Stimulated activated CD8-positive, alpha-beta memory T cell treated with anti-CD3 and anti-CD28 coated beads, Interleukin-12 subunit alpha, Interleukin-12 subunit beta, amount 100 ng/mL, for 1 hour (primary cell): ENCODE measurements around the gene ACO2.
"Not testable (repeated sequence)": the region's sequence is repeated elsewhere in the genome, so short reads cannot be mapped to it uniquely, and the experiment has no call there.

Source experiments
- DNase-seq: peaks from one replicate; pipeline ENCODE4 v3.0.0-alpha.2; 2020; ENCODE audit warnings: low read depth

The ACO2 gene

DNA sequence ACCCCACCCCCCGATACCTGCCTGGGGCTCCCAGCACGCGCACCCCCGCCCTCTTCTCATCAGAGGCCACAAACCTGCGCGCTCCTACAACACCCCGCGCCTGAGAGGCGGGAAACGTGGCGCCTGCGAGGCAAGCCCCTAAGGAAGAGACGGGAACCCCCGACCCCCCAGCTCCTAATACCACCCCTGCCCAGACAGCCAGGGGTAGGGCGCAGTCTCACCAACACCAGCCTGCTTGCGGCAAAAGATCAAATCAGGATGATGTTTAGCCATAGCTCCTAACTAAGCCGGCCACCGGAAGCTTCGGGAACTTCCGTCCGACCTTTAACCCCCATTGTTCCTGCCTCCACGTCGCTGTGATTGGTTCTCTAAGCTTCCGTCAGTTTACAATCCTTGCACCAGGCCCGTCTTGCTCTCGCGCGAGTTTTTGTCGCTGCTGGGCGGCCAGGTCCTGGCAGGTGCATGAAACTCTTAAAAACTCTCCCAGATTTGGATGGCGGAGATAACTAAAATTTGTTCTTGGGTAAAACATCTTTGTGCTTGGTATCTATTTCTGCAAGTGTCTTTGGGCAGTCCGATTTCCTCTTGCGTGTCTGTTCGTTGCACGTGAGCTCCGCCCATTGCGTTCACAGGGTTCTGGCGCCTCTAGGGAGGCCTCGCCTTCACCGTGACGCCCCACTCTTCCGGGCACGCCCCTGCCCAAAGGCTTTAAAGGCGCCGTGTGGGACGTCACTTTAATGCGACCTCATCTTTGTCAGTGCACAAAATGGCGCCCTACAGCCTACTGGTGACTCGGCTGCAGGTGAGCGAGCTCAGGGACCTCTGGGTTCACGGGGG lies at the start of gene ACO2, which contains the start of gene PHF5A:
ACO2 (plus strand) TSS at position 737 of the 837 bp plus-strand sequence; CDS start at position 767, 30 bp downstream.
PHF5A (minus strand) TSS at position 312 of the 837 bp plus-strand sequence; CDS start at position 273, 39 bp downstream.
- peak; percentile 98 for DNase-seq

DNA sequence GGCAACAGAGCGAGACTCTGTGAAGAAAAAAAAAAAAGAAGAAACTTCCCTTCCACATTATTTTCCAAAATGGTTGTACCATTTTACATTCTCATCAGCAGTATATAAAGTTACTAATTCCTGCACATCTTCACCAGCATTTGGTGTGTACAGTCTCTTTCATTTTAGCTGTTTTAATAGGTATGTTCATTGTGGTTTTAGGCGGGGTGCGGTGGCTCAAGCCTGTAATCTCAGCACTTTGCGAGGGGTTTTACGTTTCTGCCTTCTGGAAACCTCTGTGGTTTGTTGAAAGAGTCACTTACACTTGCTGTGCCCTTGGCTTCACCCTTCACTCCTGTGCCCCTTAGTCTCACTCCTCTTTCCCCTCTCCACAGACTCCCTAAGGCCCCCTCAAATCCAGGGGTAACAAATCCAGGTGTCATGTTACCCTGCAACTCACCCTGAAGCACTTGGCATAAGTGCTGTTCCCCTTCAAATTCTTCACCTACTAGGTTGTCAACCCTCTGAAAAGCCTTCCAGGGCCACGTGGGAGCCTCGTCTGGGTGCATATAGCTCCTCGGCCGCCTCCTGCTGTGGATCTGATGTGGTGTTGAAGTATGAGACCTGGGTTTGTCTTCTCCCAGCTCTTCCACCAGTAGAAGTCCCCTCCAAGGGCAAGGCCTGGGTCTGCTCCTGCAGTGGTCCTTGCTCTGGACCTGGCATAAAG lies 43.1 kb upstream of the ACO2 start:
- DNase-seq, result no peak

DNA sequence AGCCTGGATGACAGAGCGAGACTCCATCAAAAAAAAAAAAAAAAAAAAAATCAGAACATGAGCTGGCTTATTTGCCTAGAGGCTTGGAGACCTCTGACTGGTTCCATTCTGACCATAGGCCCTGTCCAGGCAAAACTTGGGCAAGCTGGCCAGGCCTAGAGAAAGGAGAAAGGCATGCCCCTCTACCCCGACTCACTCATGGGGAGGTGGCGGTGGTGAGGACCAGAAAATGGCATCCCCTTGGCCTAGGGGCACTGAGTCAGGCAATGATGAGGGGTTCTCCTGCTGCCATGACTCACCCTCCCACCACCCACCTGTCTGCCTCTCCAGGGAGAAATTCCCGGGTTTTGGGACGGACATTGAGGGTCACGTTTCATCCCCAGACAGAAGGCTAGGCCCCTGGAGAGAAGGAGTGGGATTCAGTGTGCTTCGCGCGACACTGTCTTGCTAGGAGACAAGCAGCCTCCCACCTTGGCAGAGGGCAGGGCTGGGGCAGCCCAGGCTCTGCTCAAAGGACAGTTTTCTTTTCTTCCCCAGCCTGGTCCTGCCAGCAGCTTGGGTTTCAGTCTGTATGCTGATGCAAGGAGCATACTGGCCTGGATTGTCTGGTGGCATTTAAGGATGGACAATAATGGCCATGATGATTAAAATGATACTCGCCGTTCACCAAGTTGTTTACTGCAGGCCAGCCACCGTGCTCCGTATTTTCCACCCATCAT lies 39.5 kb upstream of the ACO2 start:
- DNase-seq, result no peak

DNA sequence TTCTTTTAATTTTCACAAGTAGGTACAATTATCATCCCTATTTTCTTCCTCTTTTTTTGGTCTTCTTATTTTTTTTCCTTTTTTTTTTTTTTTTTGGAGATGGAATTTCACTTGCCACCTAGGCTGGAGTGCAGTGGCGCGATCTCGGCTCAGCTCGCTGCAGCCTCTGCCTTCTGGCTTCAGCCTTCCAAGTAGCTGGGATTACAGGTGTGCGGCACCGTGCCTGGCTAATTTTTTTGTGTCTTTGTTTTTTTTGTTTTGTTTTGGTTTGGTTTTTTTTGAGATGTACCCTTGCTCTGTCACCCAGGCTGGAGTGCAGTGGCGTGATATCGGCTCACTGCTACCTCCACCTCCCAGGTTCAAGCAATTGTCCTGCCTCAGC lies 39.0 kb upstream of the ACO2 start:
- DNase-seq, result no peak

DNA sequence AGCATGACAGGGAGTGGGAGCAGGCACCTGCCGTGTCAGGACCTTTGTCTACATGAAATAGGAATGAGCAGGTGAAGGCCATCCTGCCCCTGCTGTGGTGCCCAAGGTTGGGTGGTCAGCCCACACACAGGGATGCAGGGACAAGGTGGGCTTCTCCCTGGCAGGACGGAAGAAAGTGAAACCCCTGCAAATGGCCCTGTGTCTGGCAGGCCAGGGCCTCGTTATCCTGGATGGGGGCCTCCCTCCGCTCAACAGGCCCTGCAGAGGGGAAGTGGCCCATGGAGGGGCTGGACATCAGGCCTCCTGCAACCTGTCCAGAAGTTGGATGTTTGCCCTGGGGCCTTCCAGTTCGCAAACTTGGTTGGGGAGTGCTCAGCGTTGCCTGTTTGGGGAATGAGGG lies 37.3 kb upstream of the ACO2 start:
- DNase-seq, result no peak

DNA sequence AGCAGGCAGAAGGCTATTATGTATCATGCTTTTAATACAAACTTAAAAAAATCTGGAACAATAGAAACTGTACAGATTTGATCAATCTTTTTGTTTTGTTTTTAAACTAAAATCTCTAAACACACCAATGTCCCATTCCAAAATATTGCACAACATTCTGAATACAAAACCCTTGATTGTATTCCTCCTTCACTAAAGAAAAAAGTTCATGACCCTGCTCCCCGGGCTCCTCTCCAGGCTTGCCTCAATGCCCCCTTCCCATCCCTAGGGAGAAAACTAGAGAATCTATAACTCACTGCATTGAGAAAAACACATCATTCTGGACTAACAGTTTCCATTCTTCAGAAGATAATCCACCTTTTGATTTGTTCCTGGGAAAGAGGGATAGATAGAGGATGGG lies 35.4 kb upstream of the ACO2 start:
- not testable (repeated sequence) for DNase-seq

DNA sequence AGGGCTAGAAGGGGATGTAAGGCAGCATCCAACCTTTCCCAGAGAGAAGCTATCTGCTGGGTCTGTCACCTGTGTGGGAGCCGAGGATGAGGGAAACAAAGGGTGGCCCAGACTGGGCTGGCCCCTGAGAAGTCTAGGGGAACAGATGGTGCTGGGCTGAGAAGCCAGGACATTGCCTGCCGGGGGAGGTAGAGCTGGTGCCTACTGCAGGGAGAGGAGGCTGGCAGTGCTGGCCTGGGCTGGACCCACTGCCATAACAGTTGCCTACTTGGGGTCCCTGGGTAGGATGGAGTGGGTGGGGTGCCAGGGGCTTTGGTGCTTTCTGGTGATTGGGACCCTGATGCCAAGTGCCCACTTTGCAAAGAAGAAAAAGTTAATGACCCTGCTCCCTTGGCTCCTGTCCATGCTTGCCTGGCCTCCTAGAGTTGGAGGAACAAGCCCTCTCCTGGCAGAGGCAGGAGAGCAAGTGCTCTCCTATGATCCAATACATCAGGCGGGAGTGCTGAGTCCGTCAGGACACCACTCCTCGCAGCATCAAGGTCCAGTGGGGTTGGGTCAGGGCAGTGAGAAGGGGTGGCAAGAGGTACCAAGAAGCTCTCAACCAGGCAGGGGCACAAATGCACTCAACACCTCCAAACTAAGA lies 34.4 kb upstream of the ACO2 start:
- DNase-seq, result not testable (repeated sequence)

DNA sequence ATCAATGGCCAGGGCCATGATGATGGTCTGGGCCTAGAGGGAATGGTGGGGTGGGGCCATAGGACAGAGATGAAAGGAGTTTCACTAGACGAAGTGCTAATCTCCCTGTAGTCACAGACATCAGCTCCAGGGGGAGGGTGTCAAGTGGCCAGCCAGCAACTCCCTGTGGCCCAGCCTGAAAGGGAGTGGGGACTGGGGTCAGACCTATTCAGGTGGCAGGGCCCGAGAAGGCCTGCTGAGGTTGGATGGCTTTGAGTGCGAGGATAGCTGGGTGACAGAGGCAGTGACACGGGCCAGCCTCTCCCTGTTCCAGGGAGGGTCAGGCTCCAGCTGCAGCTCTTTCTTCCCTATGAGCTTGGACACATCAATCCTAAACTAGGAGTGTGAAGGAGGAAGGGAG lies 33.4 kb upstream of the ACO2 start:
- DNase-seq, result no peak

DNA sequence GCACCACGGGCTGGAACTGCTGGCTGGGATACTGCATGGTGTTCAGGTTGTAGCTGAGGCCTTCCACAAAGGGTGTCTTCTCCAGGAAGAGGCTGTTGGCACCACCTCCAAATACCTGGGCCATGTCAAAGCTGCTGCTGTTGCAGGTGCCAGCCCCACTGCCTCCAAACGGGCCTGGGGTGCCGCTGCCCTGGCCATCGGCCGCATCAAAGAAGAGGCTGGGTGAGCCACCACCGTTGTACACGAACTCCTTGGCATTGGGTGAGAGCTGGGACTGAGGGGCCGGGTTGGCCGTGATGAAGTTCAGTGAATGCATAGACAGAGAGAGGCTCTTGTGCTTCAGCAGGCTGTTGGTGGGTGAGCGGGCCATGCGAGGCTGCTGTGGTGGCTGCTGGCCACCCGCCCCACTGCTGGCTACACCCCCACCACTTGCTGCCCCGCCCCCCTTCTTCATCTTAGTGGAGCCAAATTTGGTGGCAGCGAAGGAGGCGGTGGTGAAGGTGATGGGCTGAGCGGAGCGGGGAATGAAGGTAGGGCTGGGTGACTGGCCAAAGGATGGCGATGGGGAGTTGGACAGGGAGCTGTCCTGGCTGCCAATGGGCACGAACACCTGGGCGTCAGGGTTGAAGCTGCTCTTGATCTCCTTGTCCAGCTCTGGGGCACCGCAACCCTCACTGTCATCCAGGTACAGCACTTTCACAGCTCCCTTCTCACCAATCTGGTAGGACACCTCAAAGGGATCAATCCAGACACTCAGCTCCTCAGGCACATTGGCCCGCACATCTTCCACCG lies 32.4 kb upstream of the ACO2 start:
- DNase-seq, result no peak

DNA sequence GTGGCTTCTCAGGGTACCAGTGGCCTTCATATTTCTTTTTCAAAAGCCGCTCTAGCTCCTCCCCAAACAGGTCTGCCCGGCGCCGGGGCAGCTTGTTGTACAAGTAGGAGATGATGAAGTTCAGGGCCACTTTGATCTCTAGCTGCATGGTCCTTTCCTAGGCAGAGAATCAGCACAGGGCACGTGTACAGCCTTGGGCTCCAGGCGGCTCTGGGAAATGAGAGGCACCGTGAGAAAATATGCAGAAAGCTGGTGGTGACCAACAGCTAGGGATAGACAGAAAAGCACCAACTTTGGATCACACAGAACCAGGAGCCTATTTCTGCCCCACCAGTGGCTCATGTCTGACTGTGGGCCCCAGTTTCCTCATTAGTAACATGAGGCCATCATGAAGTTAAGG lies 31.7 kb upstream of the ACO2 start:
- no peak for DNase-seq

DNA sequence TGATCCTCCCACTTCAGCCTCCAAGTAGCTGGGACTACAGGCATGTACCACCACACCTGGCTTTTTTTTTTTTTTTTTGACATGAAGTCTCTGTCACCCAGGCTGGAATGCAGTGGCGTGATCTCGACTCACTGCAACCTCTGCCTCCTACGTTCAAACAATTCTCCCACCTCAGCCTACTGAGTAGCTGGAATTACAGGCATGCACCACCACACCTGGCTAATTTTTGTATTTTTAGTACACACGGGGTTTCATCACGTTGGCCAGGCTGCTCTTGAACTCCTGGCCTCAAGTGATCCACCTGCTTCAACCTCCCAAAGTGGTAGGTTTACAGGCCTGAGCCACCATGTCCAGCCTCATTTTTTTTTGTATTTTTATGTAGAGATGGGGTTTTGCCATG lies 28.4 kb upstream of the ACO2 start:
- DNase-seq, result not testable (repeated sequence)

DNA sequence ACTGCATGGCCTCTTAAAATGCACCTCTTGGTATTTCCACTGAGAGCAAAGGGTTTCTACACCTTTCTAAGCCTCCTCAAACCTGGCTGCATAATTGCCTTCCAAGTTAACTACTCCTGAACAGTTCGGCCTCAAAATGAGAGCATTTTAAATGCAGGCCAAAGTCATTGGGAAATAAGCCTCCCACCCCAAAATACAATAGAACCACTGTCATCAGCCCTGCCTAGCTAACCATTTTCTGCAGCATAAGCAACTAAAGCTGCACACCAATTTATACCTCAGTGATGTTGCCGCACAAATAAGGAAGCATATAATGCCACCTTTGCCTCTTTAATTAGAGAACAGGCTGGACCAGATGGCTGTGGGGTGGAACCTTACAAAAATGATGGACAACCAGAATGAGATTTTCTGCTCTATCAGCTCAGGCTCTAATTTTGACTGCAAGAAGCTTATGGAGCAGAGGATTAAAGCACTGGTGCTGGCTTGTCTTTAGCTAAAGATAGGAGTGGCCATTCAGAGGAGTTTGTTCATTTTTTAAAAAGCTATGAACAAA lies 26.6 kb upstream of the ACO2 start:
- DNase-seq, result no peak

DNA sequence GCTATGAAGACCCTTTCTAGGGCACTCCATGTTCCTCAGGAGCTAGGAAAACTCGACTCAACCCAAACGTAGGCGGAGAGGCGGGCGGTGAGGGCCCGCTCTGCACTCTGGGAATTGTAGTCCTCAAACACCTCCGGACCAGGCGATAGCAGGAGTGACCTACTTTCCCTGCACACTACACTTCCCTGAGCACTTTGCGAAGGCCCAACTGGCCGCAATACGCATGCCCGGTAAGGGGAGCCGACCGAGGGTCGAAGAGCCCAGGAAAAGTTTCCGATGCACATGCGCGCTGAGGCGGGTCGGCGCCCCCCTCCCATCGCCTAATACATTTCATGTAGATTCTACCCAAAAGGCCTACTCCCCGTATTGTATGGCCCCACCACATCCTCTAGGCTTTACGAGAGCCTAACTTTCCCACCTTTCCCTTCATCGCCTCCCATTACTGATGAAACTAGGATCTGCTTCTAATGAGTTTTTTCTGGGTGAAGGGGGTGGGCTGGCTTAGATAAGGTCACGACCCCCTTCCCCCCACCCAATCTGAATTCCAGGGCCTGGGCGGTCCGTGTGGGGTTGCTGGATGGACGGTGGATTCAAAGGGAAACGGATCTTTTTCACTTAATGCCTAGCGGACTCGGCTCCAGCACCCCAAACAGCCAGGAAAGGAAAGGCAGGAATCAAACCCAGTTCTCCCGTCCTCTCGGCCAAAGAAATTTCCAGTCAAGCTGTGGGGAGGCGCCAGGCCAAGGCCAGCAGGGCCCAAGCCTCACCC lies 24.4 kb upstream of the ACO2 start:
- DNase-seq, result peak; percentile 67

DNA sequence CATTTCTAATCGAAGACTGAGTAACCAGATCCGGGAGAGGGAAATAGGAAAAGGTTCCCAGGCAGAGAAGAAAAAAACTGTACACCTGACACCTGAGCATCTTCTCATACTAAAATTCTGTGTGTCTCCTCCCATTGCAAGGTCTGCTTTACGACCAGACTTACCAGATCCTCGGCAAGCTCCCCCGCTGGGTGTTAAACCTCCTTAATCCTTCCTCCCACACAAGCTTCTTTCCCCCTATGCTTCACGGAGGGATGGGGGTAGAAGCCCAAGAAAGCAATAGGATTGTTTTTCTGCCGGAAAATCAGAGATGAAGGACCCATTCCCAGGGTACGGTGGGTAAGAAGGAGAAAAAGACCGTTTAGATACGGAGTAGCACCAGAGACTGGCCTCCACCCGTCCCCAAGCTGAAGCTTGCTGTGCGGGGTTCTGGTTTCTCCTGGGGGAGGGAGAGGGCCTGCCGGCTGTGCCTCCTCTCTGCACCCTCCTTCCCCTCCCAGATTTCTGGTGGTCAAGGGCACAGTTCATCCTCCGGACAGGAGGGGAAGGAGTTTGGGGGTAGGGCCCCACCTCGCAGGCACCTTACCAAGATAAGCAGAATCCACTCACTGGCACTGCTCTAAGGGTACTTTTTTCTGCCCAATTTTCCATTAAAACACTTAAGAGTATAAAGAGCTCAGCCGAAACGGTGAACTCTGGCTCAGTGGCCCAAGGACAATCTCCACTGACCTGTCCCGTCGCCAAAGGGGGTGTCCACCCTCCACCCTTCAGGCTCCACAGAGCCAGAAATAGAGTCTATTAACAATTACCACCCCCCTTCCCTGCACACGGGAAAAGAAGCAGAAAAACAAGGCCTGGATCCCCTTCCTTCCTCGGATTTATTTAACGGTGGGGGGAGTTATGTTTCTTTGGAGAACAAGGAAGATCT lies 23.5 kb upstream of the ACO2 start:
- no peak for DNase-seq

DNA sequence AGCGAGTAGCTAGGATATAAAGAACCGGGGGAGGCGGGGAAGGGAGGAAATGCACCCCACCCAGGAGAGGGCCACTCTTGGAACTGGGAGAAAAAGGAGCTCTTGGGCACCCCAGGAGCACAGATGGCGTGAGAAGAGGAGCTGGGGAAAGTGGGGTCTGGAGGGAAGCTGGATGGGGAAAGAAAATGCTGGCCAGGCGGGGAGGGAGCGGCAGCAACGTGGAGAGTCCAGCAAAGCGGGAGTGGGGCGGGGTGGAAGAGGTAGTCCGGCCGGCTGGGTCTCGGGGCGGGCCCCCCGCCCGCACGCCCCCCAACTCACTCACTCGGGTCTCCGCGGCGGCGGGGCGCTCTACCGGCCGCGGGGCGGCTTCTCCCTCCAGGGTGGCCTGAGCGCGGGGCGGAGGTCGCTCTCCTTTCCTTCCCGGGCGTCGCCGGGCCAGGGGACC lies 22.8 kb upstream of the ACO2 start:
- DNase-seq, result no peak

DNA sequence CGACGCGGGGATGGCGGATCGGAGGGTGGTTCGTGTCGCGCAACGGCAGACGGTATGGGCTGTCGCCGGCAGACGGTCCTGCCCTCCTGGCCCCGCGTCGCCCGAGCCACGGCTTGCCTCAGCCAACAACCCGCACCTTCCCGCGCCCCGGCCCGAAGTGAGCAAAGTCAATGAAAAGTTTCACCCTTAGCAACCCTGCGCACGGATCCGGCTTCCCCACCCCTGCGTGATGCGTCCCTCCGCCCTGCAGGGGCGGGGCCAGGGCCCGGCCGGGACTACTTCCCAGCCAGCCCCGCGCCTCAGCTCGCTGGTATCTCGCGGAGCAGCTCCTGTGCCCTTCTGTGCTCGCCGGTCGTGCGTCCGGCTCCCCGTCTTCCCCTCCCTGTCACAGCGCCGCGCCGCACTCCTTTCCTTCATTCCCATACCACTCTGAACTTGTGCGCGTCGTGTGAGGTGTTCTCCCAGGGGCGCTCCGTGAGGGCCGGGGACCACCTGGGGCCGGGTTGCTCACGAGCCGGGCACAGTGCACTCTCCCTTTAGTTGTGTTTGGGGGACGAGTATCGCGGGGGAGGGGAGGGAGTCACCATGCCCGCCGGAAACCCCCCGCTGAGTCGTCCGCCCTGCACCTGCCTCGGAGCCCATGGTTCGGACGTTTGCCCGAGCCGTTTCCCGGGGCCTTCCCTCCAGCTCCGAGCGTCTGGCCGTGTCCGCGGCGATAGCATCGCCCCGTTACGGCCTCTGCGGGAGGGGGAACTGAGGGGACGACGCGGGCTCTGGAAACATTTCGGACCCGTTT lies 22.1 kb upstream of the ACO2 start, which contains the start of gene TOB2:
TOB2 (minus strand) TSS at position 163 of the 796 bp plus-strand sequence. CDS start 9,456 bp downstream, outside the sequence.
- DNase-seq, result peak; percentile 88

DNA sequence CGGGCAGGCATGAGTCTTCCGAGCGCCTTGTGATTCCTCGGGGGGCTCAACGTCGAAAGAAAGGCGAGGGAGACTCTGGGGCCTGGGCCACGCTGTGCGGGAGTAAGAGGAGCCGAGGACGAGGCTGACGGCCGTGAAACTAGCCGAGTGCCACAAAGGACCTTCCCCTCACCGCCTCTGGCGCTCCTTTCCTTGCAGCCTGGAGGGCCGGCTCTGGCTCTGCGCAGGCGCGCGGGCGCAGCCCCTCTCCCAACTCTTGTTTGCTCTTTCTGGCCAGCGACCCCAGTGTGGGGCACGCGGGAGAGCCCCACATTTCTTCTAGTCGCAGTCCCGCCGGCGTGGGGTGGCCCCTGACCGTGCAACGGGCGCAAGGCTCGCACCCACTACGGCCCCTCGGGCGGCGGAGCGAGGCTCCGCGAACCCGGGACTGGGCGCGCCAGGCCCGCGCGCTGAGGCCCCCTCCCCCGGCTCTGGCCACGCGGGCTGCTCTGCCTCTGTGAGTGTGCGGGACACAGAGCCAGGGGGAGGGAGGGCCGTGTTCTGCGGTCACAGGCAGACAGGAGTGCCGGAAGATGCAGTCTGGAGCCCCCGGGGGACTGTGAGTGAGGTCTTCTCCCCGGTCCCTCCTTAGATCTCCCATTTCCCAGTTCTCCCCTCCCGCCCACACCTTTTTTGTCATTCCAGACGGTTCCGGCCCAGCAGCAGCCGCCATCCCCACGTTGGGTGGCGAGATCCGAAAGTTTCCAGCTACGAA lies 21.3 kb upstream of the ACO2 start:
- no peak for DNase-seq
